Measurements from ENCODE around the gene ANKRD11.
"Not testable (repeated sequence)": the region's sequence is repeated elsewhere in the genome, so short reads cannot be mapped to it uniquely, and the experiment has no call there.

The ANKRD11 gene

DNA sequence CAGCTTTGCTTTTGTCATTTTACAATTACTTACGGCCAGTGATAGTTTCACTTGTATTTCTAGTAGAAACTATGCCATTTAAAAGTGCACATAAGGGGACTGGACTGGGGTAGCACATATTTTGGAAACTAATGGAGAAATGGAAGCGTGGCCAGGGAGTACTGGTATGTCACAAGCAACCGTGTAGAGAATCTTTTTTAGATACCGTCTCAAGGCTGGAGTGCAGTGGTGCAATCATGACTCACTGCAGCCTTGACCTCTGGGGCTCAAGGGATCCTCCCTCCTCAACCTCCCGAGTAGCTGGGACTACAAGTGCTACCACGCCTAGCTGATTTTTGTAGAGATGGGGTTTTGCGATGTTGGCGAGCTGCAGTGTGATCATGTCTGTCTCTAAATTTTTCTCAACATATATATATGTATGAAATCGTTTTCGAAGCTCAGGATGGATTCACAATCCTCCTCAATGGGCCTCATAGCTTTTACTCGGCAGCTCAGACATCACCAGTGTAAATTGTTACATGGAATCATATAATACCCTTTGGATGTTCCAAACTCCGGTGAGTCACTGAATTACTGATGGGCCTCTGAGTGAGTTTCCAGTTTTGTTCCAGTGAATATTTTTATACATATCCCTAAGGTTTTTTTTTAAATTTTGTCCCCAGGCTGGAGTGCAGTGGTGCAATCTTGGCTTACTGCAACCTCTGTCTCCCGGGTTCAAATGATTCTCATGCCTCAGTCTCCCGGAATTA lies 221.2 kb downstream of the ANKRD11 start:
- TF ChIP-seq, protein P1, sequence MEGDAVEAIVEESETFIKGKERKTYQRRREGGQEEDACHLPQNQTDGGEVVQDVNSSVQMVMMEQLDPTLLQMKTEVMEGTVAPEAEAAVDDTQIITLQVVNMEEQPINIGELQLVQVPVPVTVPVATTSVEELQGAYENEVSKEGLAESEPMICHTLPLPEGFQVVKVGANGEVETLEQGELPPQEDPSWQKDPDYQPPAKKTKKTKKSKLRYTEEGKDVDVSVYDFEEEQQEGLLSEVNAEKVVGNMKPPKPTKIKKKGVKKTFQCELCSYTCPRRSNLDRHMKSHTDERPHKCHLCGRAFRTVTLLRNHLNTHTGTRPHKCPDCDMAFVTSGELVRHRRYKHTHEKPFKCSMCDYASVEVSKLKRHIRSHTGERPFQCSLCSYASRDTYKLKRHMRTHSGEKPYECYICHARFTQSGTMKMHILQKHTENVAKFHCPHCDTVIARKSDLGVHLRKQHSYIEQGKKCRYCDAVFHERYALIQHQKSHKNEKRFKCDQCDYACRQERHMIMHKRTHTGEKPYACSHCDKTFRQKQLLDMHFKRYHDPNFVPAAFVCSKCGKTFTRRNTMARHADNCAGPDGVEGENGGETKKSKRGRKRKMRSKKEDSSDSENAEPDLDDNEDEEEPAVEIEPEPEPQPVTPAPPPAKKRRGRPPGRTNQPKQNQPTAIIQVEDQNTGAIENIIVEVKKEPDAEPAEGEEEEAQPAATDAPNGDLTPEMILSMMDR (conservative IDR thresholded peaks at IDR 0.05; ENCODE audit: low read length), result no peak
- DNase-seq (ENCODE audit: low read depth), result no peak
- H3K4me3 ChIP-seq (ENCODE audit: low read length), result no peak overlapping the region

DNA sequence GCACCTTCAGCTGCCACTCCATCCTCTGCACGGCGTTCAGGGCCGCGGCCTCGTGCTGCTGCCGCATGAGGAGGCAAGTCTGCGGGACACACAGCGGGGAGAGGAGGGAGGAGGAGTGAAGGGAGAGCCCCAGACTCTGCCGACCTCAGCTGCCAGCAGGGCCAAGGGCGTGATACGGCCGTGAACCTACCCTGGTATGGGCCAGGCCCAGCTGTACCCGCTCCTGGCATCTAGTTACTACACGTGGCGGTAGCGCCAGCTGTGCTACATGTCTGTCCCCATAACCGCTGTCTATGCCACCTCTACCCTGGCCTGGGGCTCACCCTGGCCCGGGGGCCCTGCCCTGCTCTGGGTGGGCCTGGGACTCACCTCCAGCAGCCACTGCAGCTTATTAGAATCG lies 221.8 kb downstream of the ANKRD11 start:
- TF ChIP-seq, protein P1 (conservative IDR thresholded peaks at IDR 0.05; ENCODE audit: low read length), result no peak
- H3K4me3 ChIP-seq (ENCODE audit: low read length), result no peak overlapping the region
- DNase-seq (ENCODE audit: low read depth), result no peak

DNA sequence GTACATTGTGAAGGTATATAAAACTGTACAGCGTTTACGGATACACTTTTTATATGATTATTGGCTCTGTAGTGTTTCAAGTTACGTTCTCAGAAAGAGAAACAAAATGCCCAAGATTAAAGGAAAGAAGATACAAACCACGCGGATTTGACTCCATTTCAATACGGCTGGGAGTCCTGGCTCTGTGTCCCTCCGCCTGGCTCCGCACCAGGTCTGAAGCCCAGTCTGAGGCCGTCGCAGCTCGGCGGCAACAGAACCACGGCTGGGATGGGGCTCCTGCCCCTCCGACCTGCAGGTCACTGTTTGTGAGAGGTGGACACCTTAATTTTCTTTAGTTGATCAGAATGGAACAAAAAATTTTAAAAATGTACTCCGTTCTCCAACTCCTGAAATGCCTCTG lies 222.6 kb downstream of the ANKRD11 start:
- DNase-seq (ENCODE audit: low read depth); H3K4me3 ChIP-seq (ENCODE audit: low read length): not testable (repeated sequence)

DNA sequence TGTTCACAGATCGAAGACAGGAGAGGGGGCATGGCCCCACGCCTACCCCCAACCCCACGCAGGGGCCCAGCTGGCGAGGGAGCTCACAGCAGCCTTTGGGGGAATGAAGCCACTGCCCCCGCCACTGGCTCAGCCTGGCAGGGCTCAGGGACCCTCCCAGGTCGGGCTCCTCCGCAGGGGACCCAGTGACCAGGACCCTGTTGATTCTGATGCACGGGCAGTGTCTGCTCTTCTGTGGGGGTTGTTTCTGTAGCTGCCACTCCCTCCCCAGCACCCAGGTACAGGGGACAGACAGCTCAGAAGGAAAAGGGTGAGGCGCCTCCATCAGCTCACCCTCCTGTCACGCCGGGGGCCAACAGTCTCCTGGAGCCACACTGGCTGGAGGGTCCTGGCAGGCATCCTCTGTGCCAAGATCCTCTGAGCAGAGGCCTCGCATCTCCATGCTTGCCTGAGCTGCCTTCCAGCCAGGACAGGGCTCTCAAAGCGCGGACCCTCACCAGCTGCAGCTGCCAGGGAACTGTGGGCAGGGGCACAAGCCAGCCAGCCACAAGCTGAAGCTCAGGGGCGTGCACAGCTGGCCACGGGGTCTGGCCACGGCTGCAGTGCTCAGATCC lies 223.7 kb downstream of the ANKRD11 start:
- no peak overlapping the region for H3K4me3 ChIP-seq (ENCODE audit: low read length)
- DNase-seq (ENCODE audit: low read depth), result no peak
- TF ChIP-seq, protein P1 (conservative IDR thresholded peaks at IDR 0.05; ENCODE audit: low read length), result no peak

DNA sequence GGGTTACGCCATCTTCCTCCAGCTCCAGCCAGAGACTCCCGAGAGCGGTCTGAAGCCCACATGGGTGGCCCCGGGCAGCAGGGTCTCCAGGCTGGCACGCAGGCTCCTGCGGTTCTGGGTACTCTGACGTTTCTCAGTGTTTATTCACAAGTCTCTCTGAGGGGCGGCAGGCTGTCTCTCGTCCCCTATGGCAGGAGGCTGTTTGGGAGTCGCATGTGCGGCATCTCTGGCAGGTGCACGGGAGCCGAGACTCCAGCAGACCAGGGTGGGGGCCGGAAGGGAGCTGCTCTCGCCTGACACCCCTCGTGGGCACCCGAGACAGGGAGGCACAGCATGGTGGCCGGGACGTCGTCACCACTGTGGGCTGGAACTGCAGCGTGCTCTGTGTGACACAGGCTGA lies 224.7 kb downstream of the ANKRD11 start:
- DNase-seq (ENCODE audit: low read depth), result no peak
- H3K4me3 ChIP-seq (ENCODE audit: low read length), result no peak overlapping the region
- TF ChIP-seq, protein P1 (conservative IDR thresholded peaks at IDR 0.05; ENCODE audit: low read length), result no peak

DNA sequence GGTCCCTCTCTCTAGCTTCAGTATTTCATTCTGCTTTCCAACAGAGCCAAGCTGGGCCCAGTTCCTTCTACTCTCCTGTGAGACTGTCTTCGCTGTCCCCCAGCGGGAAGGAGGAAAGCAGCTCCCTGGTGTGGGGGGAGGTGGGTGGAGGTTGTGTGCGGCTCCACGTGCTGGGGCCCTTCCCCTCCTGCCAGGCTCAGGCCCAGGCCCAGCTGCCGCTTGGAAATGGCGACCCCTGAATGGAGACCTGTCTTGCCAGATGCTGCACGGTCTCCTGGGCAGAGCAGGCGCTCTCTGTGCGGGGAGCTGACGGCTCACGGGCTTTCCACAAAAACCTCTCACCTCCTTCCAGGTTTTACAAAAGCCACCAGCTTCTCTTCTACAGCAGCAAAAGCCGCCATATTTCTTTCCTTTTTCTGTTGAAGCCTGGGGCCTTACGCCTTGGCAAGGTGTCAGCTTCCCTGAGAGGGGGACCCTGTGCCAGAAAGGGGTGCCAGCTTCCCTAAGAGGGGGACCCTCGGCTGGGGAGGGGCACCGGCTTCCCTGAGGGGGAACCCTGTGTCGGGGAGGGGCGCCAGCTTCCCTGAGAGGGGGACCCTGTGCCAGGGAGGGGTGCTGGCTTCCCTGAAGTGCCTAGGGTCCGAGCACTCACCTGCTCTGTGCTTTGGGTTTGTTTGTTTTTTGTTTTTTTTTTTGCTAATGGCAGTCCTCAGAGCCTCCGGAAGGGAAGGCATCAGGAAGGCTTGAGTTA lies 225.4 kb downstream of the ANKRD11 start:
- no peak for DNase-seq (ENCODE audit: low read depth)
- TF ChIP-seq, protein P1 (conservative IDR thresholded peaks at IDR 0.05; ENCODE audit: low read length), result no peak
- H3K4me3 ChIP-seq (ENCODE audit: low read length), result no peak overlapping the region

DNA sequence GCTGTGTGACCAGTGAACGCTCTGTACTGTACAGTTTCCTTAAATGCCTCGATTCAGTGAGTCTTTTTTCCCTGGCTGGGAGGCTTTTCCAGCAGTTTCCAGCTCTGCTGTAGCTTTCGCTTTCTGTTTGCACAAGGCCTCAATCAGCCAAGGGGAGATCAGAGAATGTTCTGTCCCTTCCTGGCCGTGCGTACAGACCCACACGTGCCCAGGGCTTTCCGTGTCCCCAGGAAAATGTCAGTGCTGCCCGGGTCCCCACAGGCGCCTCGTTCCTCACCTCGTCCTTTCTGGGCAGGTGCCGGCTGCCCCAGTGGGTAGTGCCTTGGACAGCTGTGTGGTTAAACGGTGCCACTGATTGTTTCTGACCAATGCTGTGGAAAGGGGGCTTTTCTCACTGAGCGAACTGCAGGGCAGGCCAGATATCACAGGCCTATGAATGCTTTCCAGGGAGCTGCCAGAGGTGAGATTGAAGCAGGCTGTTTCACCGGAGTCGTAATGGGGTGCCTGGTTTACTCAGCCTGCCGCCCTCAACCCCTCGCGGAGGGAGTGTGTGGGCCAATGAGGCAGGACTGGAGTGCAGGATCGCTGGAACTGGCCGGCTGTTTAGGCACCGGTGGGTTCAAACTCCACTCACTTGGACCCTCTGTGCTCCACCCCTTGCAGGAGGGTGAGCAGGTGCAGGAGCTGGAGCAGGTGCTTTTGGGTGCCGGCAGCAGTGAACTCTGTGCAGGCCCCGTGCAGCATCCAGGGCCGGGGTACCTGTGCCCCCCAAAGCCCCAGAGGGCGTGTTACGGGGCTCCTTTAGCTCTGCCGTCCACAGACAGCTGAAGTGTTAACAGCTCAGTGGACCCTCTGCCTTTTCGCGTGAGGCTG lies 228.4 kb downstream of the ANKRD11 start:
- no peak overlapping the region for H3K4me3 ChIP-seq (ENCODE audit: low read length)
- peak; percentile 6 for DNase-seq (ENCODE audit: low read depth)
- TF ChIP-seq, protein P1 (conservative IDR thresholded peaks at IDR 0.05; ENCODE audit: low read length), result no peak

DNA sequence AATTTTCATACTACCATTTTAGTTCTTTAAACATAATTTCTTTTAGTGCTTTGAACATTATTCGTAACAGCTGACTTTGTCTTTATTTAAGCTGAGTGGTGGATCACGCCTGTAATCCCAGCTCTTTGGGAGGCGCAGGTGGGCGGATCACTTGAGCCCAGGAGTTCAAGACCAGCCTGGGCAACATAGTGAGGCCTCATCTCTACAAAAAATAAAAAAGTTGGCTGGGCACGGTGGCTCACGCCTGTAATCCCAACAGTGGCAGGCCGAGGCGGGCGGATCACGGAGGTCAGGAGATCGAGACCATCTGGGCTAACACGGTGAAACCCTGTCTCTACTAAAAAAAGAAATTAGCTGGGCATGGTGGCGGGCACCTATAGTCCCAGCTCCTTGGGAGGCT lies 230.5 kb downstream of the ANKRD11 start:
- DNase-seq (ENCODE audit: low read depth); H3K4me3 ChIP-seq (ENCODE audit: low read length): not testable (repeated sequence)
